Measurements from ENCODE around the gene ZNF362.

GRCh38 chr1:33259879-33260278 is 3.6 kb downstream of the ZNF362 start:
- TF ChIP-seq CTCF (IDR thresholded peaks at IDR 0.05; ENCODE audit: low read depth, low read length, missing input control) = no peak
- no peak for TF ChIP-seq YY1 (IDR thresholded peaks at IDR 0.05)

All from liver (tissue), 2 donors.